ENCODE results near the gene HDGFL2. TPM values are rescaled to one million over a fixed set of nuclear protein-coding genes. Genes with fewer than 3 reads are reported as not detected.

The HDGFL2 gene
- total and polyA plus RNA-seq, 2 donors (not counting 1 experiment from before 2014, with no cell fraction given): 19.5 to 51.2 TPM

- Histone ChIP-seq H3K4me1 (ENCODE audit: control insufficient read depth, extremely low read depth, insufficient read depth, low read length) (no peaks in the 10 kb centered on the region), H3K9ac (ENCODE audit: insufficient read depth, low read length) (no peak overlapping the region), H3K79me2 (ENCODE audit: control insufficient read depth, insufficient read depth, low read length) (no peaks in the 10 kb centered on the region), H3K27me3 (ENCODE audit: control insufficient read depth, insufficient read depth, low read length) (no peaks in the 10 kb centered on the region), H4K20me1 (ENCODE audit: control insufficient read depth, extremely low read depth, insufficient read depth, low read length) (no peaks in the 10 kb centered on the region), H3K27ac (ENCODE audit: insufficient read depth, low read length) (no peak overlapping the region), H3K4me3 (replicated peaks in 1 of 4; ENCODE audit: control extremely low read depth in 1 of 4, insufficient read depth in 1 of 4, low read depth in 3 of 4, low read length in 4 of 4) (no peak overlapping the region), H3K36me3 (ENCODE audit: control insufficient read depth, insufficient read depth, low read length) (peaks cover 32% of the 10 kb centered on the region), H3K9me3 (ENCODE audit: control insufficient read depth, insufficient read depth, low read depth, low read length) (no peaks in the 10 kb centered on the region), H3K4me2 (ENCODE audit: extremely low read depth, insufficient read depth, low read length) (no peak overlapping the region), H2AFZ (ENCODE audit: low read length) (no peak overlapping the region)
- no peak for DNase-seq (ENCODE audit: low read depth in 2 of 2)
- TF ChIP-seq EZH2 (IDR thresholded peaks at IDR 0.05; ENCODE audit: low read length, missing control alignments) (no peak), CTCF (conservative IDR thresholded peaks at IDR 0.05 in 1 of 2, IDR thresholded peaks at IDR 0.05 in 1 of 2; ENCODE audit: low read depth in 1 of 2, low read length in 2 of 2) (no peak)
These were observed 20.4 kb downstream of the HDGFL2 start for GRCh38 chr19:4492337-4493103.

- no peak overlapping the region for H3K4me2 ChIP-seq (ENCODE audit: extremely low read depth, insufficient read depth, low read length)
- no peak for TF ChIP-seq CTCF (conservative IDR thresholded peaks at IDR 0.05 in 1 of 2, IDR thresholded peaks at IDR 0.05 in 1 of 2; ENCODE audit: low read depth in 1 of 2, low read length in 2 of 2)
- TF ChIP-seq EZH2 (IDR thresholded peaks at IDR 0.05; ENCODE audit: low read length, missing control alignments): no peak
- H3K4me1 ChIP-seq (ENCODE audit: control insufficient read depth, extremely low read depth, insufficient read depth, low read length): no peaks in the 10 kb centered on the region
- H3K27ac ChIP-seq (ENCODE audit: insufficient read depth, low read length): no peak overlapping the region
- H3K79me2 ChIP-seq (ENCODE audit: control insufficient read depth, insufficient read depth, low read length): no peaks in the 10 kb centered on the region
- no peak overlapping the region for H2AFZ ChIP-seq (ENCODE audit: low read length)
- no peak for DNase-seq (ENCODE audit: low read depth in 2 of 2)
- H3K9ac ChIP-seq (ENCODE audit: insufficient read depth, low read length): no peak overlapping the region
- H3K4me3 ChIP-seq (replicated peaks in 1 of 4; ENCODE audit: control extremely low read depth in 1 of 4, insufficient read depth in 1 of 4, low read depth in 3 of 4, low read length in 4 of 4): no peak overlapping the region
- H3K36me3 ChIP-seq (ENCODE audit: control insufficient read depth, insufficient read depth, low read length): peaks cover 37% of the 10 kb centered on the region
- H4K20me1 ChIP-seq (ENCODE audit: control insufficient read depth, extremely low read depth, insufficient read depth, low read length): no peaks in the 10 kb centered on the region
- H3K9me3 ChIP-seq (ENCODE audit: control insufficient read depth, insufficient read depth, low read depth, low read length): no peaks in the 10 kb centered on the region
- no peaks in the 10 kb centered on the region for H3K27me3 ChIP-seq (ENCODE audit: control insufficient read depth, insufficient read depth, low read length)
These were observed 21.2 kb downstream of the HDGFL2 start for GRCh38 chr19:4493104-4493928.

- Histone ChIP-seq H3K4me1 (ENCODE audit: control insufficient read depth, extremely low read depth, insufficient read depth, low read length) (no peaks in the 10 kb centered on the region), H2AFZ (ENCODE audit: low read length) (no peak overlapping the region), H3K27me3 (ENCODE audit: control insufficient read depth, insufficient read depth, low read length) (no peaks in the 10 kb centered on the region), H3K36me3 (ENCODE audit: control insufficient read depth, insufficient read depth, low read length) (peaks cover 35% of the 10 kb centered on the region), H3K9me3 (ENCODE audit: control insufficient read depth, insufficient read depth, low read depth, low read length) (no peaks in the 10 kb centered on the region), H3K4me3 (replicated peaks in 1 of 4; ENCODE audit: control extremely low read depth in 1 of 4, insufficient read depth in 1 of 4, low read depth in 3 of 4, low read length in 4 of 4) (no peak overlapping the region), H3K27ac (ENCODE audit: insufficient read depth, low read length) (no peak overlapping the region), H3K79me2 (ENCODE audit: control insufficient read depth, insufficient read depth, low read length) (no peaks in the 10 kb centered on the region), H3K9ac (ENCODE audit: insufficient read depth, low read length) (no peak overlapping the region), H3K4me2 (ENCODE audit: extremely low read depth, insufficient read depth, low read length) (no peak overlapping the region), H4K20me1 (ENCODE audit: control insufficient read depth, extremely low read depth, insufficient read depth, low read length) (no peaks in the 10 kb centered on the region)
- no peak for DNase-seq (ENCODE audit: low read depth in 2 of 2)
- TF ChIP-seq EZH2 (IDR thresholded peaks at IDR 0.05; ENCODE audit: low read length, missing control alignments) (no peak), CTCF (conservative IDR thresholded peaks at IDR 0.05 in 1 of 2, IDR thresholded peaks at IDR 0.05 in 1 of 2; ENCODE audit: low read depth in 1 of 2, low read length in 2 of 2) (no peak)
These were observed 22.0 kb downstream of the HDGFL2 start for GRCh38 chr19:4493929-4494690.
